GM19043 (cell line): Measurements from ENCODE around the gene SCAF4.

ENCODE experiments used
- ATAC-seq: cut with Tn5 transposase; IDR thresholded peaks from one replicate; pipeline ENCODE4 v1.9.1; 2021; ENCODE audit warnings: low read depth; ENCODE audit not compliant: unreplicated experiment

Gene SCAF4

GRCh38 chr21:31713973-31714740, 17.8 kb downstream of the SCAF4 start:
- no peak for ATAC-seq

GRCh38 chr21:31713115-31713514, 18.8 kb downstream of the SCAF4 start:
- no peak for ATAC-seq

GRCh38 chr21:31711745-31712285, 20.1 kb downstream of the SCAF4 start:
- no peak for ATAC-seq

GRCh38 chr21:31711326-31711725, 20.6 kb downstream of the SCAF4 start:
- no peak for ATAC-seq

GRCh38 chr21:31710586-31710985, 21.3 kb downstream of the SCAF4 start:
- no peak for ATAC-seq

GRCh38 chr21:31708541-31708940, 23.4 kb downstream of the SCAF4 start:
- no peak for ATAC-seq

- ATAC-seq = no peak
Measured at GRCh38 chr21:31707499-31707898, 24.4 kb downstream of the SCAF4 start.

GRCh38 chr21:31706562-31706961, 25.4 kb downstream of the SCAF4 start:
- no peak for ATAC-seq

GRCh38 chr21:31700040-31700439, 31.9 kb downstream of the SCAF4 start:
- ATAC-seq = no peak

GRCh38 chr21:31698461-31698860, 33.5 kb downstream of the SCAF4 start:
- ATAC-seq = no peak

GRCh38 chr21:31696424-31696823, 35.5 kb downstream of the SCAF4 start:
- ATAC-seq = no peak

- no peak for ATAC-seq
Measured at GRCh38 chr21:31693222-31693621, 38.7 kb downstream of the SCAF4 start.

- ATAC-seq = no peak
Measured at GRCh38 chr21:31688603-31689368, 43.1 kb downstream of the SCAF4 start.

- no peak for ATAC-seq
Measured at GRCh38 chr21:31687108-31687507, 44.8 kb downstream of the SCAF4 start.

GRCh38 chr21:31686272-31686915, 45.5 kb downstream of the SCAF4 start:
- no peak for ATAC-seq

- ATAC-seq = no peak
Measured at GRCh38 chr21:31684918-31685317, 47.0 kb downstream of the SCAF4 start.

- no peak for ATAC-seq
Measured at GRCh38 chr21:31683029-31683428, 48.9 kb downstream of the SCAF4 start.

GRCh38 chr21:31682620-31683019, 49.3 kb downstream of the SCAF4 start:
- no peak for ATAC-seq

GRCh38 chr21:31678478-31678877, 53.4 kb downstream of the SCAF4 start:
- no peak for ATAC-seq

GRCh38 chr21:31677047-31677446, 54.9 kb downstream of the SCAF4 start:
- no peak for ATAC-seq

- ATAC-seq = no peak
Measured at GRCh38 chr21:31675960-31676359, 56.0 kb downstream of the SCAF4 start.
